GM19324 (cell line): Measurements from ENCODE around the gene RNF103.

Source experiments
- ATAC-seq: cut with Tn5 transposase; IDR thresholded peaks from one replicate; pipeline ENCODE4 v1.9.1; 2021; ENCODE audit warnings: mild to moderate bottlenecking, moderate library complexity; ENCODE audit not compliant: unreplicated experiment, low FRiP score

RNF103 gene

GRCh38 chr2:86570059-86570458 is 53.6 kb downstream of the RNF103 start:
- ATAC-seq = no peak

DNA sequence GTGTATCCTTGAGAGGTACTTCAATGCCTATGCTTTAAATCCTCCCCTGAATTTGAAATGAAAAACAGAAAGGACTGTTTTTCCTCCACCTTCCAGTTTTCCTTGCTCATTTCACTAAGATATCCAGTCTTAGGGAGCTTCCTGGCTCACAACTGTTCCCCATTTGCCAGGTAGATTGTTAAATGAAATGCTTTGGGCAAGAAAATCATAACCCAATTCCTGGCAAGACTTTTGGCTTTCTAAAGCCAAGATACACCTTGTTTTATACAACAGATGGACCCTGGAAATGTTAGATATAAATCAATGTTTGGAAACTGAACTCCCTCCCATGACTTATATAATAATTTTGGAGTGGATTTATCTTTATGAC is 56.9 kb downstream of the RNF103 start:
- no peak for ATAC-seq

DNA sequence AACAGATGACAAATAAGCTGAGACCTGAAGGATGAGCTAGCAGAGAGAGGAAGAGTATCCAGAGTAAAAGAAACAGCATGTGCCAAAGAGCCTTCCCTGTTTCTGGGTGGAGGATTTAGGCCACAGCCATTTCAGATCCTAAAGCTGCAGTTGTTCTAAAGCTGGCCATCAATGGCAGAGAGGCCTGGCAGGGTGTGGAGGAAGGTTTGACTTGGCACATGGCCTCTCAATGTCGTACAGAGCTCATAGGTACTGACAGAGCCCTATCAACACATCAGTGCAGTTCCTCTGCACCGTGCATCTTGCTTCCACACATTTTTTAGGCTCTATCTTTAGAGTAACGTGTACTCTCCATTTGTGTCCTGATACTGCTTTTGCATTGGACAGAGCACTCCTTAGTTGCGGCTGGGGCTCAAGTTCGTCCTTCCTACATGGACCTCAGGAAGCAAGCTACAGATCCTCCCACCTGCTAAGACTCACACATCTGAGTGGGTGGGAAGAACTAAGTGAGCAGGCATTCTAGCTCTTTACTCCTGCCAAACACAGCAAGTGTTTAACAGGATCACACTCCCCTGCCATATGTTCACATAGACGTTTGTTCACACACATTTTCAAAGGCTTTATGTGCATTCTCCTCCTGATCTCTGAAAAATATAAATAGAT is 57.4 kb downstream of the RNF103 start:
- ATAC-seq = no peak

- ATAC-seq = no peak
These were observed 60.0 kb downstream of the RNF103 start for GRCh38 chr2:86563650-86564061.

DNA sequence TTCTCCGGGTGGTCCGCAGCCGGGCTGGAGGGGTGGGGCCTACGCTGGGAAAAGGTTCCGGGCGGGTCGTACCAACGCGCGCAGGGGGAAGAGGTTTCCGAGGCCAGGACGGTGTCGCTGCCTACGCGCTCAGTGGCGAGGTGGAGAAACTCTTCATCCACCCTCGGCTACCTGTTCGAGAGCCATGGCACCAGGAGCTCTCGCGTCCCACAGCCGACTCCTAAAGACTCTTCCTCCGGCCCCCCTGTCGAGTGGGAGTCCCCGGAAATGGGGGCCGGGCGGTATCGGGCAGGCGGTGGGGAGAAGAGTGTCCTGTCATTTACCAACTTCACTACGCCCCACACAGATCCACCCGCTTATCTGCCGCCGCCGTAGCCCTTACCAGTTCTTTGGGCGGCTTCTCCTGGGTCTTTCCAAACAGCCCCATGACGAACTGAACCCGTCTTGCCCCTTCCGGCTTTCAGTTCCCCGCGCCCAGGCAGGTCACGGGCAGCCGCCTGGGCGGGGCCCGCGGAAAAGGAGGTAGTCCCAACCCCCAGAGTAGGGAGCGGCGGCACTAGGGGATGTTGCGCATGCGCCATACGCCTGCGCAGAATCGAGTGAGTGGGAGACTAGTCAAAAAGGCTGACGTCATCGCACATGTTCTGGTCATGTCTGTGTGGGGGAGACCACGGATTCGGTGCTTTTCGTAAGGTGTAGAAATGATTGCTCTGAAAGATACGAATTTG is 60.6 kb downstream of the RNF103 start, which contains the start of gene CHMP3:
Gene CHMP3, minus strand, starts transcription at position 522 of the 728 bp plus-strand sequence. Its CDS starts 95 bp downstream, at position 427.
- peak; percentile 97 for ATAC-seq

DNA sequence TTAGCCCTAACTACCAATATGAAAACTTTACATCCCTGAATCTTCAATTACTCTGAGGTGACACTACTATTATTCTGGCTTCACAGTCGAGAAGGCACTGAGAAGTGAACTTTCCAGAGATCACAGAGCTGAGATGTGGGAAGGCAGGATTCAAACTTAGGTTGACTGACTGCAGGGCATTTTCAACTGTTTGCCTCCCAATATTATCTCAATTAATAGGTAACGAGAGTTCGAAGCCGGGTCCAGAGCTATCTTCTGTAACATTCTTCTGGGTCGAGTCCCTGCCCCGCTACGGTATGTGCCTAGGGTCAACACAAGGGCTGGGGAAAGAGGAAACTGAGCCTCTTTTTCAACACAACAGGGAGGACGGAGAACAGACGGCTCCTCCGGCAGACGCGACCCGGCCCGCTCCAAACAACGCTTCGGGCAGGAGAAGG is 61.2 kb downstream of the RNF103 start:
- no peak for ATAC-seq

DNA sequence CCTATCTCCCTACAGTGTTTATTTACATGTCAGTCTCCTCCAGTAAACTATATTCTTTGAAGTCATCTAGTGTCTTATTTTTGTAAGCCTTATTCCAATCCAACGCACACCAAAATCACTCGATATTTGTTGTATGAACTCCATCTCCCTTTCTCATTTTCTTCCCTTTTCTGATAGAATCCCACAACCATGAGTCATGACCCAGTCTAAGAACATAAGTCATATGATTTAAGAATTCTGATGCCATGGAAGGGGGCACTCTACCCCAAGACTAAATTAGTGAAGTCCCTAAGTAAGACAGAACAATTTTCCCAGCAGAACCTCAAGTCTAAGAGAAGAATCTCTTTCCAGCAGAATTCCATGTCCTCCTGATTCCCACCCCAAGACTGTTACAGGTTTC is 65.8 kb downstream of the RNF103 start:
- no peak for ATAC-seq

- no peak for ATAC-seq
These were observed 67.2 kb downstream of the RNF103 start for GRCh38 chr2:86556508-86556907.
